ENCODE measurements around the gene UNC5C. TPM values are rescaled to one million over a fixed set of nuclear protein-coding genes. Genes with fewer than 3 reads are reported as not detected.

The UNC5C gene
- total and polyA plus RNA-seq, 4 donors, result 0.27 to 1.2 (median 0.78) TPM

- Histone ChIP-seq H3K4me1 (ENCODE audit: control insufficient read depth in 4 of 4, insufficient read depth in 4 of 4, low read length in 3 of 4) (no peaks in the 10 kb centered on the region), H3K27me3 (ENCODE audit: control insufficient read depth in 4 of 4, insufficient read depth in 4 of 4, low read length in 3 of 4) (peaks cover 0 to 3% (median under 1%) of the 10 kb centered on the region in 4 donors), H3K9ac (ENCODE audit: low read depth in 1 of 2, low read length in 2 of 2) (no peak overlapping the region), H3K36me3 (ENCODE audit: control insufficient read depth in 4 of 4, insufficient read depth in 3 of 4, low read depth in 1 of 4, low read length in 3 of 4) (no peaks in the 10 kb centered on the region), H3K9me3 (ENCODE audit: control insufficient read depth in 4 of 4, low read length in 3 of 4) (no peaks in the 10 kb centered on the region), H3K27ac (ENCODE audit: low read depth in 1 of 2, low read length in 2 of 2) (no peak overlapping the region), H3K4me3 (ENCODE audit: low read depth in 1 of 3, low read length in 3 of 3) (no peak overlapping the region)
- no peak for DNase-seq (ENCODE audit: low spot score)
- TF ChIP-seq HNF4G (IDR thresholded peaks at IDR 0.05) (no peak), RAD21 (IDR thresholded peaks at IDR 0.05) (no peak), FOXA2 (IDR thresholded peaks at IDR 0.05) (no peak), RXRA (IDR thresholded peaks at IDR 0.05) (no peak), YY1 (IDR thresholded peaks at IDR 0.05) (no peak), HNF4A (conservative IDR thresholded peaks at IDR 0.05) (no peak), JUND (IDR thresholded peaks at IDR 0.05) (no peak), CTCF (IDR thresholded peaks at IDR 0.05; ENCODE audit: low read depth, low read length, missing input control) (no peak), GABPA (IDR thresholded peaks at IDR 0.05 in 1 of 2, conservative IDR thresholded peaks at IDR 0.05 in 1 of 2) (no peak), MAX (IDR thresholded peaks at IDR 0.05) (no peak), FOXA1 (IDR thresholded peaks at IDR 0.05) (no peak)
- TF ChIP-seq, protein P1, sequence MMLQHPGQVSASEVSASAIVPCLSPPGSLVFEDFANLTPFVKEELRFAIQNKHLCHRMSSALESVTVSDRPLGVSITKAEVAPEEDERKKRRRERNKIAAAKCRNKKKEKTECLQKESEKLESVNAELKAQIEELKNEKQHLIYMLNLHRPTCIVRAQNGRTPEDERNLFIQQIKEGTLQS (IDR thresholded peaks at IDR 0.05), result no peak
- TF ChIP-seq, protein P2, sequence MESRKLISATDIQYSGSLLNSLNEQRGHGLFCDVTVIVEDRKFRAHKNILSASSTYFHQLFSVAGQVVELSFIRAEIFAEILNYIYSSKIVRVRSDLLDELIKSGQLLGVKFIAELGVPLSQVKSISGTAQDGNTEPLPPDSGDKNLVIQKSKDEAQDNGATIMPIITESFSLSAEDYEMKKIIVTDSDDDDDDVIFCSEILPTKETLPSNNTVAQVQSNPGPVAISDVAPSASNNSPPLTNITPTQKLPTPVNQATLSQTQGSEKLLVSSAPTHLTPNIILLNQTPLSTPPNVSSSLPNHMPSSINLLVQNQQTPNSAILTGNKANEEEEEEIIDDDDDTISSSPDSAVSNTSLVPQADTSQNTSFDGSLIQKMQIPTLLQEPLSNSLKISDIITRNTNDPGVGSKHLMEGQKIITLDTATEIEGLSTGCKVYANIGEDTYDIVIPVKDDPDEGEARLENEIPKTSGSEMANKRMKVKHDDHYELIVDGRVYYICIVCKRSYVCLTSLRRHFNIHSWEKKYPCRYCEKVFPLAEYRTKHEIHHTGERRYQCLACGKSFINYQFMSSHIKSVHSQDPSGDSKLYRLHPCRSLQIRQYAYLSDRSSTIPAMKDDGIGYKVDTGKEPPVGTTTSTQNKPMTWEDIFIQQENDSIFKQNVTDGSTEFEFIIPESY (IDR thresholded peaks at IDR 0.05), result no peak
- WGBS, result 88% methylated on average over 7 of the region's 7 CpGs
These were observed 349.8 kb downstream of the UNC5C start for GRCh38 chr4:95198961-95199360.

GRCh38 chr4:95197353-95197752, 351.4 kb downstream of the UNC5C start:
- Histone ChIP-seq H3K4me3 (ENCODE audit: low read depth in 1 of 3, low read length in 3 of 3) (no peak overlapping the region), H3K9me3 (ENCODE audit: control insufficient read depth in 4 of 4, low read length in 3 of 4) (no peaks in the 10 kb centered on the region), H3K36me3 (ENCODE audit: control insufficient read depth in 4 of 4, insufficient read depth in 3 of 4, low read depth in 1 of 4, low read length in 3 of 4) (no peaks in the 10 kb centered on the region), H3K4me1 (ENCODE audit: control insufficient read depth in 4 of 4, insufficient read depth in 4 of 4, low read length in 3 of 4) (no peaks in the 10 kb centered on the region), H3K27me3 (ENCODE audit: control insufficient read depth in 4 of 4, insufficient read depth in 4 of 4, low read length in 3 of 4) (peaks cover 0 to 3% (median under 1%) of the 10 kb centered on the region in 4 donors), H3K27ac (ENCODE audit: low read depth in 1 of 2, low read length in 2 of 2) (no peak overlapping the region), H3K9ac (ENCODE audit: low read depth in 1 of 2, low read length in 2 of 2) (no peak overlapping the region)
- WGBS, result 82% methylated on average over 6 of the region's 6 CpGs
- TF ChIP-seq EGR1 (IDR thresholded peaks at IDR 0.05; ENCODE audit: low read depth in 2 of 2) (no peak), JUND (IDR thresholded peaks at IDR 0.05) (no peak), GABPA (IDR thresholded peaks at IDR 0.05 in 1 of 2, conservative IDR thresholded peaks at IDR 0.05 in 1 of 2) (no peak), YY1 (IDR thresholded peaks at IDR 0.05) (no peak), TAF1 (conservative IDR thresholded peaks at IDR 0.05) (no peak)
- TF ChIP-seq, protein P1 (IDR thresholded peaks at IDR 0.05), result no peak
- no peak for DNase-seq (ENCODE audit: low spot score)
